OCI-LY7 (cell line): ENCODE results near the gene NFIA. TPM values are rescaled to one million over a fixed set of nuclear protein-coding genes. Genes with fewer than 3 reads are reported as not detected.

Experiments
- BruUV-seq: library from RNA; stranded (reverse); fragments of 400-500 nt; replicated peaks from 2 replicates; lab custom pipeline; 2021; lab: Mats Ljungman, UMichigan
- CTCF ChIA-PET: fragments of 300-600 bp; sonication (Branson Sonifier 250); formaldehyde crosslinking; loops from one replicate; lab custom pipeline; 2022; ENCODE audit warnings: antibody characterized with exemption; ENCODE audit not compliant: unreplicated experiment; lab: Charles Lee
- POLR2A ChIA-PET: fragments of 300-600 bp; sonication (Branson Sonifier 250); formaldehyde crosslinking; loops from one replicate; lab custom pipeline; 2022; ENCODE audit warnings: antibody characterized with exemption; lab: Charles Lee
- DNase-seq: peaks from one replicate; pipeline ENCODE4 v3.0.0-alpha.2; 2015; ENCODE audit warnings: low spot score
- H2AFZ ChIP-seq: fragments of 200-600 bp; sonication (generic), shearing (Covaris generic); 2 replicates; pipeline ENCODE4 v1.6.1; 2014; ENCODE audit warnings: mild to moderate bottlenecking, antibody characterized with exemption, low read length, moderate library complexity
- H3K27ac ChIP-seq: fragments of 200-600 bp; sonication (generic); 2 replicates; pipeline ENCODE4 v1.5.1; 2014; ENCODE audit warnings: mixed run types, low read depth, mild to moderate bottlenecking, moderate library complexity, low read length, inconsistent platforms; ENCODE audit not compliant: poor library complexity, severe bottlenecking
- H3K36me3 ChIP-seq: fragments of 200-600 bp; sonication (generic); 2 replicates; pipeline ENCODE4 v1.6.1; 2014; ENCODE audit warnings: mild to moderate bottlenecking, antibody characterized with exemption, low read length, moderate library complexity, mixed read lengths; ENCODE audit not compliant: insufficient read depth
- H3K4me1 ChIP-seq: fragments of 200-600 bp; sonication (generic); 2 replicates; pipeline ENCODE4 v1.5.1; 2014; ENCODE audit warnings: mild to moderate bottlenecking, low read length; ENCODE audit not compliant: insufficient read depth, poor library complexity, severe bottlenecking
- H3K4me2 ChIP-seq: fragments of 200-600 bp; sonication (generic); 2 replicates; pipeline ENCODE4 v1.6.1; 2014; ENCODE audit warnings: mild to moderate bottlenecking, low read length
- H3K4me3 ChIP-seq: fragments of 200-600 bp; sonication (generic); 2 replicates; pipeline ENCODE4 v1.5.1; 2014; ENCODE audit warnings: mild to moderate bottlenecking, low read depth, low read length; ENCODE audit not compliant: poor library complexity, severe bottlenecking
- H3K79me2 ChIP-seq: fragments of 200-600 bp; sonication (generic); 2 replicates; pipeline ENCODE4 v1.6.1; 2016; ENCODE audit warnings: low read depth, mild to moderate bottlenecking, low read length, moderate library complexity, mixed read lengths; ENCODE audit not compliant: insufficient read depth
- H3K9me2 ChIP-seq: fragments of 200-600 bp; sonication (generic); 2 replicates; pipeline ENCODE4 v1.6.1; 2016; ENCODE audit warnings: mild to moderate bottlenecking, low read length, mixed read lengths; ENCODE audit not compliant: insufficient read depth
- H3K9me3 ChIP-seq: fragments of 200-600 bp; sonication (generic); 2 replicates; pipeline ENCODE4 v1.6.1; 2014; ENCODE audit warnings: mild to moderate bottlenecking, mixed run types, low read length, mixed read lengths
- H4K20me1 ChIP-seq: fragments of 200-600 bp; sonication (generic); 2 replicates; pipeline ENCODE4 v1.6.1; 2014; ENCODE audit warnings: mild to moderate bottlenecking, antibody characterized with exemption, low read length, moderate library complexity, mixed read lengths; ENCODE audit not compliant: insufficient read depth
- EZH2phosphoT487 ChIP-seq: fragments of 200-600 bp; sonication (generic); IDR thresholded peaks from 2 replicates; pipeline ENCODE4 v1.6.1; 2018; ENCODE audit warnings: low read depth, borderline replicate concordance, mild to moderate bottlenecking, mixed run types, antibody characterized with exemption, low read length, moderate library complexity, mixed read lengths
- intact Hi-C: fragments of 100-400 bp; cut with micrococcal nuclease; formaldehyde crosslinking; loops from one replicate; pipeline ENCODE4 v1.10.0; 2022; ENCODE audit not compliant: unreplicated experiment
- total RNA-seq, 2 experiments: library from RNA; depleted of rRNA in 1 of 2; stranded (reverse); fragments of >200 nt in 1 of 2; shearing (Covaris generic) in 1 of 2; gene quantifications; 2 replicates each; pipeline ENCODE4 v1.2.3, GENCODE V29; 2014 to 2022
- TF ChIP-seq, protein P1 (sequence below): fragments of 200-600 bp; sonication (generic); conservative IDR thresholded peaks from 2 replicates; pipeline ENCODE4 v1.5.1; 2014; ENCODE audit warnings: mild to moderate bottlenecking, antibody characterized with exemption, low read length, moderate library complexity, mixed read lengths

NFIA gene
- total RNA-seq, 2 experiments from 2014 or later: 2.8 to 18.8 TPM

DNA sequence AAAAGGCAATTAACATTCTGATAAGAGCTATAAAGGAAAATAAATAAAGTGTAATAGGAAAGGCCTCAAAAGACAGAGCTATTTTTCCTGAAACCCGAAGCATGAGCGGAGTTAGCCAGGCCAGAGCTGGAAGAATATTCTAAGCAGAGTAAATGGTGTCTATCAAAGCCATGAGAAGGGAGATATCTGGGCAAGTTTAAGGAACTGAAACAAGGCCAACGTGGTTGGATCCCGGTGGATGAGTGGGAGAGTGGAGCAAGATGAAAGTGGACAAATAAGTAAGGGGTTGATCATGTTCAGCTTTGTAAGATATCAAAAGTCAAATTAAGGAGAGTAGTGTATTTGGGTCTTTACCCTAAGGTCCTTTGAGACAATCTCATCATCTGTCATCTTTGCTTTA lies 408.6 kb downstream of the NFIA start:
- H3K4me1 ChIP-seq: no peaks in the 10 kb centered on the region
- intact Hi-C loops: no loop called here
- H2AFZ ChIP-seq: no peak overlapping the region
- no peak for DNase-seq
- BruUV-seq: no TSS peak
- H3K36me3 ChIP-seq: no peaks in the 10 kb centered on the region
- H3K9me3 ChIP-seq: no peaks in the 10 kb centered on the region
- no peak overlapping the region for H3K27ac ChIP-seq
- H3K4me3 ChIP-seq: no peak overlapping the region
- no peaks in the 10 kb centered on the region for H4K20me1 ChIP-seq
- ChIA-PET POLR2A (interaction anchor here (0.6 to 0.7 kb wide), 2 partner anchors 12 kb away, joined by 3 read pairs; no protein-coding TSS in a partner anchor), CTCF (no interaction called here)
- no peaks in the 10 kb centered on the region for H3K79me2 ChIP-seq
- no peaks in the 10 kb centered on the region for H3K9me2 ChIP-seq
- H3K4me2 ChIP-seq: no peak overlapping the region
- TF ChIP-seq, protein P1, sequence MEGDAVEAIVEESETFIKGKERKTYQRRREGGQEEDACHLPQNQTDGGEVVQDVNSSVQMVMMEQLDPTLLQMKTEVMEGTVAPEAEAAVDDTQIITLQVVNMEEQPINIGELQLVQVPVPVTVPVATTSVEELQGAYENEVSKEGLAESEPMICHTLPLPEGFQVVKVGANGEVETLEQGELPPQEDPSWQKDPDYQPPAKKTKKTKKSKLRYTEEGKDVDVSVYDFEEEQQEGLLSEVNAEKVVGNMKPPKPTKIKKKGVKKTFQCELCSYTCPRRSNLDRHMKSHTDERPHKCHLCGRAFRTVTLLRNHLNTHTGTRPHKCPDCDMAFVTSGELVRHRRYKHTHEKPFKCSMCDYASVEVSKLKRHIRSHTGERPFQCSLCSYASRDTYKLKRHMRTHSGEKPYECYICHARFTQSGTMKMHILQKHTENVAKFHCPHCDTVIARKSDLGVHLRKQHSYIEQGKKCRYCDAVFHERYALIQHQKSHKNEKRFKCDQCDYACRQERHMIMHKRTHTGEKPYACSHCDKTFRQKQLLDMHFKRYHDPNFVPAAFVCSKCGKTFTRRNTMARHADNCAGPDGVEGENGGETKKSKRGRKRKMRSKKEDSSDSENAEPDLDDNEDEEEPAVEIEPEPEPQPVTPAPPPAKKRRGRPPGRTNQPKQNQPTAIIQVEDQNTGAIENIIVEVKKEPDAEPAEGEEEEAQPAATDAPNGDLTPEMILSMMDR: no peak
- no peak for TF ChIP-seq EZH2phosphoT487

DNA sequence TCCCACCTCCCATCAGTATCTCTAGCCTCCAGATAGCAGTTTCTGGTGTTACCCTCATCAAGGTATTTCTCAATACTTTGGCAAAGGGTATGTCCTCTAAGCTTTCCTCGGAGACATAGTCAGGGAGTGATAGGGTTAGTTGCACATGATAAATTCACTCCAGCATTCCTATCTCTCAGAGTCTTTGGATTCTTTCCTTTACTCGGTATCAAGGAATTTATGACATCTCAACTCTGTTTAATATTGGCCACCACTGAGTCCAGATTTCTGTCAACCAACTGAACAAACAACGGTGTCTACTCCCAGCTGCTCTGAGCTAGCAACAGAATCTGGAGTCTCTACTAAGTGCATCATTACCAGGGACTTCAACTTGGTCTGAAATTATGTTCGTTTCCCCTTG lies 409.1 kb downstream of the NFIA start:
- Histone ChIP-seq H3K4me1 (no peaks in the 10 kb centered on the region), H3K4me2 (no peak overlapping the region), H3K27ac (no peak overlapping the region), H3K79me2 (no peaks in the 10 kb centered on the region), H3K9me2 (no peaks in the 10 kb centered on the region), H3K4me3 (no peak overlapping the region), H3K36me3 (no peaks in the 10 kb centered on the region), H4K20me1 (no peaks in the 10 kb centered on the region), H3K9me3 (no peaks in the 10 kb centered on the region), H2AFZ (no peak overlapping the region)
- intact Hi-C loops: no loop called here
- DNase-seq: no peak
- TF ChIP-seq, protein P1: no peak
- TF ChIP-seq EZH2phosphoT487: no peak
- CTCF ChIA-PET: no interaction called here
- BruUV-seq: no TSS peak
- POLR2A ChIA-PET: interaction anchor here (0.6 to 0.7 kb wide), 2 partner anchors 11 to 12 kb away, joined by 3 read pairs; no protein-coding TSS in a partner anchor

DNA sequence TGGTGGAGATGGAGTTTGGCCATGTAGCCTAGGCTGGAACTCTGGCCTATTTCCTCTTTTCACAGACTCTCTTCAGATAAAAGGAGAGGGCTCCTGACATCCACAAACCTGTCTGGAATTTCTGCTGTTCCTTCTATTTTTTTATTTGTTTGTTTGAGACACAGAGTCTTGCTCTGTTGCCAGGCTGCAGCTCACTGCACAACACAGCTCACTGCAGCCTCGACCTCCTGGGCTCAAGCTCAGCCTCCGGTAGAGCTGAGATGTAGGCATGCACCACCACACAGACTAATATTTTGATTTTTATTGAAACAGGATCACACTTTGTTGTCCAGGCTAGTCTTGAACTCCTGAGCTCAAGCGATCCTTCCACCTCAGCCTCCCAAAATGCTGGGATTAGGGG lies 411.6 kb downstream of the NFIA start:
- H4K20me1 ChIP-seq: no peaks in the 10 kb centered on the region
- no peaks in the 10 kb centered on the region for H3K79me2 ChIP-seq
- no peaks in the 10 kb centered on the region for H3K9me2 ChIP-seq
- H3K4me2 ChIP-seq: no peak overlapping the region
- TF ChIP-seq, protein P1: no peak
- TF ChIP-seq EZH2phosphoT487: no peak
- H2AFZ ChIP-seq: no peak overlapping the region
- BruUV-seq: no TSS peak
- ChIA-PET CTCF (no interaction called here), POLR2A (interaction anchor here (0.6 kb wide), 1 partner anchor 48 kb away, joined by 4 read pairs; no protein-coding TSS in a partner anchor)
- no peak overlapping the region for H3K4me3 ChIP-seq
- no peaks in the 10 kb centered on the region for H3K36me3 ChIP-seq
- intact Hi-C loops: no loop called here
- H3K27ac ChIP-seq: no peak overlapping the region
- DNase-seq: no peak
- no peaks in the 10 kb centered on the region for H3K9me3 ChIP-seq
- H3K4me1 ChIP-seq: no peaks in the 10 kb centered on the region
